ENCODE results near the gene CXCR6.

GRCh38 chr3:45967724-45968123, 24.5 kb downstream of the CXCR6 start:
- TF ChIP-seq CTCF (IDR thresholded peaks at IDR 0.05) (no peak), POLR2A (IDR thresholded peaks at IDR 0.05) (no peak)

All from lower leg skin (tissue), 3 donors.